Measurements from ENCODE around the gene MTMR12. TPM values are rescaled to one million over a fixed set of nuclear protein-coding genes. Genes with fewer than 3 reads are reported as not detected.

MTMR12 gene
- total and polyA plus RNA-seq, 11 donors: 3.4 to 28.7 (median 19.4) TPM

GRCh38 chr5:32255540-32255900 lies 57.2 kb downstream of the MTMR12 start:
- H3K27ac ChIP-seq: peak overlapping the region in 9 of 12 donors; percentile 6 to 67 (median 35)
- peaks cover 0 to 94% (median 66%) of the 10 kb centered on the region in 9 donors for H3K36me3 ChIP-seq
- 45 to 77% (median 63%) methylated on average over 2 of the region's 2 CpGs for WGBS, 4 donors
- H3K27me3 ChIP-seq: no peaks in the 10 kb centered on the region
- peak in 1 of 4 donors; percentile 58 for ATAC-seq
- TF ChIP-seq POLR2A (IDR thresholded peaks at IDR 0.05): no peak
- TF ChIP-seq CTCF (IDR thresholded peaks at IDR 0.05): no peak
- peaks cover 0 to 29% (median 8%) of the 10 kb centered on the region in 12 donors for H3K4me1 ChIP-seq
- H3K4me3 ChIP-seq: no peak overlapping the region
- no peaks in the 10 kb centered on the region for H3K9me3 ChIP-seq
- DNase-seq: no peak
- intact Hi-C loops (cut with DNase I): loop anchor here in 2 of 10 donors (1.0 to 10.0 kb wide), 2 partner anchors 12 to 59 kb away; partner anchors contain the start of gene MTMR12 (in 1 of the 2)

- Histone ChIP-seq H3K4me3 (no peak overlapping the region), H3K27ac (peak overlapping the region in 9 of 12 donors; percentile 6 to 67 (median 35)), H3K27me3 (no peaks in the 10 kb centered on the region), H3K36me3 (peaks cover 0 to 93% (median 66%) of the 10 kb centered on the region in 9 donors), H3K4me1 (peaks cover 0 to 25% (median 8%) of the 10 kb centered on the region in 12 donors), H3K9me3 (no peaks in the 10 kb centered on the region)
- intact Hi-C loops (cut with DNase I): loop anchor here in 2 of 10 donors (1.0 to 10.0 kb wide), 2 partner anchors 12 to 60 kb away; partner anchors contain the start of gene MTMR12 (in 1 of the 2)
- ATAC-seq: peak; percentile 50 to 91 (median 70)
- TF ChIP-seq CTCF (IDR thresholded peaks at IDR 0.05) (no peak), POLR2A (IDR thresholded peaks at IDR 0.05) (no peak)
- no peak for DNase-seq
- 52 to 68% (median 58%) methylated on average over 5 of the region's 5 CpGs for WGBS, 4 donors
These were observed 57.7 kb downstream of the MTMR12 start for GRCh38 chr5:32254881-32255539.

- H3K36me3 ChIP-seq: peaks cover 0 to 97% (median 71%) of the 10 kb centered on the region in 9 donors
- H3K4me3 ChIP-seq: no peak overlapping the region
- H3K27ac ChIP-seq: no peak overlapping the region
- no peak for TF ChIP-seq CTCF (IDR thresholded peaks at IDR 0.05)
- no peak for TF ChIP-seq POLR2A (IDR thresholded peaks at IDR 0.05)
- ATAC-seq: no peak
- WGBS, 4 donors: 79 to 91% (median 82%) methylated on average over 8 of the region's 8 CpGs
- intact Hi-C loops (cut with DNase I): loop anchor here in 1 of 10 donors (10.0 kb wide), 1 partner anchor 63 kb away; the partner anchor contains the start of gene MTMR12
- no peak for DNase-seq
- no peaks in the 10 kb centered on the region for H3K27me3 ChIP-seq
- peaks cover 0 to 21% (median 8%) of the 10 kb centered on the region in 12 donors for H3K4me1 ChIP-seq
- H3K9me3 ChIP-seq: no peaks in the 10 kb centered on the region
These were observed 60.8 kb downstream of the MTMR12 start for GRCh38 chr5:32251871-32252458.

- H3K4me3 ChIP-seq: no peak overlapping the region
- ATAC-seq (no peak), DNase-seq (no peak)
- WGBS, 4 donors: 94 to 99% (median 94%) methylated on average over 2 of the region's 2 CpGs
- no peak for TF ChIP-seq CTCF (IDR thresholded peaks at IDR 0.05)
- TF ChIP-seq POLR2A (IDR thresholded peaks at IDR 0.05): no peak
- intact Hi-C loops (cut with DNase I): loop anchor here in 2 of 10 donors (5.0 to 10.0 kb wide), 2 partner anchors 65 to 68 kb away; partner anchors contain the start of gene MTMR12 (in 1 of the 2)
- no peaks in the 10 kb centered on the region for H3K27me3 ChIP-seq
- no peak overlapping the region for H3K27ac ChIP-seq
- peaks cover 0 to 97% (median 82%) of the 10 kb centered on the region in 9 donors for H3K36me3 ChIP-seq
- peaks cover 0 to under 1% (median 0%) of the 10 kb centered on the region in 12 donors for H3K4me1 ChIP-seq
- H3K9me3 ChIP-seq: peaks cover 0 to 8% (median 0%) of the 10 kb centered on the region in 12 donors
These were observed 63.1 kb downstream of the MTMR12 start for GRCh38 chr5:32249668-32250067.
